K562 (cell line): Measurements from ENCODE around the gene MDFIC. TPM values are rescaled to one million over a fixed set of nuclear protein-coding genes. Genes with fewer than 3 reads are reported as not detected.

Experiments
- ATAC-seq: fragments of 200-7000 bp; cut with Tn5 transposase; 3 replicates; pipeline ENCODE4 v1.9.1; 2020; ENCODE audit warnings: moderate library complexity
- BruUV-seq: library from RNA; stranded (reverse); fragments of 400-500 nt; replicated peaks from 2 replicates; lab custom pipeline; 2021; lab: Mats Ljungman, UMichigan
- CTCF ChIA-PET: fragments of 300-600 bp; formaldehyde crosslinking; extraction: SDS; loops from one replicate; lab custom pipeline; 2021; ENCODE audit warnings: low intra/inter-chr PET ratio; lab: Yijun Ruan, JAX
- POLR2A ChIA-PET: fragments of 300-600, 350-650 bp; sonication (Branson Sonifier 250); formaldehyde crosslinking; extraction: SDS; loops from one replicate; lab custom pipeline; 2021; ENCODE audit warnings: antibody characterized with exemption, inconsistent platforms; lab: Yijun Ruan, JAX
- DNase-seq, 4 experiments: peaks; one replicate each; pipeline versions ENCODE4 v3.0.0 to v3.0.0-alpha.2; 2011 to 2018; ENCODE audit warnings: low spot score in 3 of 4, mixed read lengths in 3 of 4; ENCODE audit errors: extremely low read depth in 1 of 4
- FAIRE-seq: peaks from 2 replicates; lab custom pipeline; 2011; peaks lifted over from hg19 to GRCh38; lab: Jason Lieb, UNC
- H2AFZ ChIP-seq: 2 replicates; pipeline ENCODE4 v1.6.0; 2011; ENCODE audit warnings: low read depth, low read length, control low read depth, inconsistent platforms
- H3K27ac ChIP-seq: fragments of 200-600 bp; 3 replicates; pipeline ENCODE4 v1.8.0; 2011; ENCODE audit warnings: low read depth, mild to moderate bottlenecking, control low read depth, inconsistent platforms, low read length, moderate library complexity, mixed read lengths; ENCODE audit errors: extremely low read depth
- H3K27me3 ChIP-seq, 2 experiments: fragments of 300-600 bp in 1 of 2; 2 replicates in 1 of 2; 3 replicates in 1 of 2; pipeline versions ENCODE4 v1.6.0 to v1.8.0; 2011; ENCODE audit warnings: inconsistent platforms in 2 of 2, low read length in 2 of 2, mild to moderate bottlenecking in 1 of 2, mixed read lengths in 1 of 2, moderate library complexity in 1 of 2; ENCODE audit not compliant: control insufficient read depth in 2 of 2, insufficient read depth in 2 of 2
- H3K36me3 ChIP-seq: fragments of 300-600 bp; 3 replicates; pipeline ENCODE4 v1.8.0; 2011; ENCODE audit warnings: mild to moderate bottlenecking, low read length, inconsistent platforms; ENCODE audit not compliant: control insufficient read depth, insufficient read depth
- H3K4me1 ChIP-seq, 2 experiments: fragments of 200-600 bp in 1 of 2; replicated peaks in 1 of 2; 2 replicates in 1 of 2; 3 replicates in 1 of 2; pipeline versions ENCODE4 v1.5.1 to v1.8.0; 2011; ENCODE audit warnings: inconsistent platforms in 2 of 2, low read length in 2 of 2, mild to moderate bottlenecking in 1 of 2, mixed read lengths in 1 of 2, moderate library complexity in 1 of 2; ENCODE audit not compliant: control insufficient read depth in 2 of 2, insufficient read depth in 2 of 2
- H3K4me2 ChIP-seq: 2 replicates; pipeline ENCODE4 v1.6.1; 2011; ENCODE audit warnings: low read length, control low read depth, inconsistent platforms, mixed read lengths; ENCODE audit not compliant: insufficient read depth
- H3K4me3 ChIP-seq: fragments of 200-600 bp; sonication (generic), shearing (Covaris generic); 2 replicates; pipeline ENCODE4 v1.5.1; 2016; ENCODE audit warnings: control low read depth, inconsistent platforms
- H3K79me2 ChIP-seq: fragments of 200-600 bp; 3 replicates; pipeline ENCODE4 v1.8.0; 2011; ENCODE audit warnings: low read length, inconsistent platforms; ENCODE audit not compliant: control insufficient read depth, insufficient read depth
- H3K9ac ChIP-seq, 2 experiments: 2 replicates each; pipeline versions ENCODE4 v1.6.0 to v1.6.1; 2011; ENCODE audit warnings: low read depth in 2 of 2, low read length in 2 of 2, control low read depth in 1 of 2, inconsistent platforms in 1 of 2, mild to moderate bottlenecking in 1 of 2, mixed read lengths in 1 of 2; ENCODE audit not compliant: insufficient read depth in 1 of 2
- H3K9me1 ChIP-seq: one replicate; pipeline ENCODE4 v1.6.0; 2011; ENCODE audit warnings: inconsistent platforms, mild to moderate bottlenecking, low read length, moderate library complexity; ENCODE audit not compliant: control insufficient read depth, insufficient read depth
- H3K9me3 ChIP-seq: replicated peaks from 2 replicates; pipeline ENCODE4 v1.5.1; 2011; ENCODE audit warnings: low read depth, low read length, inconsistent platforms; ENCODE audit not compliant: control insufficient read depth, insufficient read depth
- H4K20me1 ChIP-seq: replicated peaks from 2 replicates; pipeline ENCODE4 v1.6.1; 2011; ENCODE audit warnings: low read length, inconsistent platforms, mixed read lengths; ENCODE audit not compliant: control insufficient read depth, insufficient read depth
- CBFB ChIP-seq: sonication (generic); formaldehyde crosslinking; IDR thresholded peaks from 2 replicates; pipeline ENCODE4 v1.4.0; 2020; ENCODE audit warnings: mild to moderate bottlenecking, missing genetic modification reagents
- CHCHD3 ChIP-seq: fragments of 250-450 bp; sonication (Bioruptor Pico); IDR thresholded peaks from 2 replicates; pipeline ENCODE4 v2.1.2; 2022; ENCODE audit warnings: mild to moderate bottlenecking
- ESRRA ChIP-seq: fragments of 450-650 bp; IDR thresholded peaks from 2 replicates; pipeline ENCODE4 v1.6.1; 2014; ENCODE audit warnings: low read depth, mild to moderate bottlenecking, moderate library complexity, borderline replicate concordance
- KAT7 ChIP-seq: sonication (generic); formaldehyde crosslinking; IDR thresholded peaks from 2 replicates; pipeline ENCODE4 v1.8.0; 2022; ENCODE audit warnings: missing genetic modification reagents, mild to moderate bottlenecking, borderline replicate concordance
- KAT8 ChIP-seq: fragments of 450-650 bp; IDR thresholded peaks from 2 replicates; pipeline ENCODE4 v1.6.1; 2016; ENCODE audit warnings: low read depth, mild to moderate bottlenecking
- MAFK ChIP-seq: IDR thresholded peaks from 2 replicates; pipeline ENCODE4 v1.6.1; 2011; ENCODE audit warnings: low read length, improper control_type of control experiment
- MAZ ChIP-seq, 2 experiments: fragments of 450-650 bp in 1 of 2; sonication (generic) in 1 of 2; formaldehyde crosslinking; IDR thresholded peaks in 1 of 2; conservative IDR thresholded peaks in 1 of 2; 2 replicates each; pipeline versions ENCODE4 v1.4.0 to v1.5.0; 2020; ENCODE audit warnings: mild to moderate bottlenecking in 1 of 2, missing genetic modification reagents in 1 of 2
- MITF ChIP-seq: IDR thresholded peaks from 2 replicates; pipeline ENCODE4 v1.6.1; 2014; ENCODE audit warnings: antibody characterized with exemption
- RERE ChIP-seq: sonication (generic); formaldehyde crosslinking; IDR thresholded peaks from 2 replicates; pipeline ENCODE4 v1.8.0; 2023; ENCODE audit warnings: missing genetic modification reagents, mild to moderate bottlenecking, borderline replicate concordance
- ZBED1 ChIP-seq: IDR thresholded peaks from 2 replicates; pipeline ENCODE4 v1.6.1; 2014
- ZBTB33 ChIP-seq: sonication (generic); formaldehyde crosslinking; IDR thresholded peaks from 2 replicates; pipeline ENCODE4 v1.8.1; 2023; ENCODE audit warnings: mild to moderate bottlenecking, missing genetic modification reagents
- ZNF584 ChIP-seq: fragments of 200-800 bp; sonication (Bioruptor generic); IDR thresholded peaks from 2 replicates; pipeline ENCODE4 v1.6.1; 2016; ENCODE audit warnings: low read depth, mild to moderate bottlenecking, missing genetic modification characterization, missing compliant biosample characterization
- WGBS: fragments of 100-300 bp; shearing (Covaris generic); methylation state at CpG from one replicate; pipeline ENCODE4 v1.1.6; 2016; ENCODE audit warnings: low coverage, mixed read lengths; ENCODE audit not compliant: insufficient coverage; ENCODE audit errors: missing lambda C conversion rate; 5-methylcytosine and 5-hydroxymethylcytosine counted together
- in situ Hi-C: fragments of 300-500 bp; cut with MboI; formaldehyde crosslinking; loops from 4 replicates; pipeline ENCODE4 v1.15.0; 2018; ENCODE audit warnings: inconsistent platforms, mixed read lengths
- intact Hi-C: fragments of 100-400 bp; cut with micrococcal nuclease; formaldehyde crosslinking; loops from 2 replicates; pipeline ENCODE4 v1.14.2; 2022
- polyA plus RNA-seq, 8 experiments: library from polyadenylated mRNA; depleted of rRNA in 4 of 8; stranded (reverse) in 5 of 8; unstranded in 3 of 8; fragments of >200 nt; fragmentation: Nextera tagmentation in 2 of 8; fragmentation: Illumina TruSeq in 1 of 8; extraction: Ambion mirVana in 2 of 8; extraction: Trizol in 1 of 8; gene quantifications; 2 replicates each; pipeline versions ENCODE4 v1.2.1 to v1.2.3, GENCODE V29; 2011 to 2014; ENCODE audit warnings: inconsistent platforms in 1 of 8, missing spikeins in 1 of 8
- total RNA-seq, 7 experiments: library from RNA; depleted of rRNA in 6 of 7; stranded (reverse); fragments of >200 nt in 6 of 7; fragmentation: Illumina TruSeq in 2 of 7; extraction: Trizol in 2 of 7; gene quantifications; 2 replicates each; pipeline versions ENCODE4 v1.2.1 to v1.2.3, GENCODE V29; 2011 to 2021; ENCODE audit warnings: low replicate concordance in 1 of 7

MDFIC gene
- total and polyA plus RNA-seq, 9 of the 15 experiments (the other 6 are each of a cell fraction or from before 2014, with no cell fraction given), result 0.13 to 0.24 TPM; not detected in 7

- CTCF ChIA-PET, result no interaction called here
- TF ChIP-seq ZNF584 (no peak), MITF (no peak), ESRRA (no peak), ZBED1 (no peak), KAT7 (CRISPR knock-in tag) (no peak), CBFB (CRISPR knock-in tag) (no peak), MAFK (no peak), RERE (CRISPR knock-in tag) (no peak), CHCHD3 (CRISPR knock-in tag) (no peak), ZBTB33 (CRISPR knock-in tag) (no peak), MAZ (CRISPR knock-in tag; conservative IDR thresholded peaks at IDR 0.05 in 1 of 2, IDR thresholded peaks at IDR 0.05 in 1 of 2) (no peak), KAT8 (no peak)
These were observed 20.1 kb upstream of the MDFIC start for GRCh38 chr7:114901771-114902170.

More at GRCh38 chr7:114901771-114902170, 20.1 kb upstream of the MDFIC start:
- no peaks in the 10 kb centered on the region for H4K20me1 ChIP-seq
- no peak for FAIRE-seq
- no peaks in the 10 kb centered on the region for H3K4me1 ChIP-seq
- H3K27me3 ChIP-seq, result no peaks in the 10 kb centered on the region
- H3K79me2 ChIP-seq, result no peaks in the 10 kb centered on the region
- no peak for ATAC-seq
- H3K9ac ChIP-seq, result no peak overlapping the region
- H3K4me3 ChIP-seq, result no peak overlapping the region
- H3K9me1 ChIP-seq, result no peaks in the 10 kb centered on the region
- H3K9me3 ChIP-seq, result no peaks in the 10 kb centered on the region
- H3K4me2 ChIP-seq, result no peak overlapping the region
- POLR2A ChIA-PET, result no interaction called here
- in situ Hi-C loops, result no loop called here
- WGBS, result 0% methylated on average over 1 of the region's 1 CpG
- H3K36me3 ChIP-seq, result no peaks in the 10 kb centered on the region
- H3K27ac ChIP-seq, result no peak overlapping the region
- no peak for DNase-seq
- intact Hi-C loops, result no loop called here
- no peak overlapping the region for H2AFZ ChIP-seq
- no TSS peak for BruUV-seq
